GM21825 (cell line): ENCODE results near the gene PRKG1.
"Not testable (repeated sequence)": the region's sequence is repeated elsewhere in the genome, so short reads cannot be mapped to it uniquely, and the experiment has no call there.

Source experiments
- ATAC-seq: cut with Tn5 transposase; IDR thresholded peaks from one replicate; pipeline ENCODE4 v1.9.1; 2021; ENCODE audit warnings: mild to moderate bottlenecking, moderate library complexity; ENCODE audit not compliant: unreplicated experiment

The PRKG1 gene

GRCh38 chr10:51367694-51368093 is 293.4 kb downstream of the PRKG1 start:
- no peak for ATAC-seq

- no peak for ATAC-seq
Measured at GRCh38 chr10:51368943-51369342, 294.7 kb downstream of the PRKG1 start.

GRCh38 chr10:51369903-51370302 is 295.6 kb downstream of the PRKG1 start:
- no peak for ATAC-seq

GRCh38 chr10:51371743-51372142 is 297.5 kb downstream of the PRKG1 start:
- no peak for ATAC-seq

- ATAC-seq, result no peak
Measured at GRCh38 chr10:51375790-51376189, 301.5 kb downstream of the PRKG1 start.

GRCh38 chr10:51377070-51377931 is 303.0 kb downstream of the PRKG1 start:
- no peak for ATAC-seq

GRCh38 chr10:51377932-51378599 is 303.8 kb downstream of the PRKG1 start:
- ATAC-seq, result no peak

- no peak for ATAC-seq
Measured at GRCh38 chr10:51382181-51382580, 307.9 kb downstream of the PRKG1 start.

- ATAC-seq, result no peak
Measured at GRCh38 chr10:51384971-51385370, 310.7 kb downstream of the PRKG1 start.

GRCh38 chr10:51386248-51386885 is 312.1 kb downstream of the PRKG1 start:
- no peak for ATAC-seq

GRCh38 chr10:51389415-51390321 is 315.4 kb downstream of the PRKG1 start:
- peak; percentile 89 for ATAC-seq

- not testable (repeated sequence) for ATAC-seq
Measured at GRCh38 chr10:51393006-51393405, 318.7 kb downstream of the PRKG1 start.

GRCh38 chr10:51394039-51394438 is 319.8 kb downstream of the PRKG1 start:
- no peak for ATAC-seq

- ATAC-seq, result no peak
Measured at GRCh38 chr10:51397244-51397643, 323.0 kb downstream of the PRKG1 start.

- no peak for ATAC-seq
Measured at GRCh38 chr10:51397695-51398094, 323.4 kb downstream of the PRKG1 start.

GRCh38 chr10:51399840-51400239 is 325.6 kb downstream of the PRKG1 start:
- ATAC-seq, result no peak

GRCh38 chr10:51400392-51401096 is 326.3 kb downstream of the PRKG1 start:
- no peak for ATAC-seq

- ATAC-seq, result no peak
Measured at GRCh38 chr10:51403521-51403920, 329.2 kb downstream of the PRKG1 start.

GRCh38 chr10:51405580-51406351 is 331.5 kb downstream of the PRKG1 start:
- no peak for ATAC-seq
